HG02870 (cell line): ENCODE data around the gene BABAM2.
A peak's percentile ranks its signal among the peaks of the same experiment; 100 is the strongest.
"Not testable (repeated sequence)": the region's sequence is repeated elsewhere in the genome, so short reads cannot be mapped to it uniquely, and the experiment has no call there.

Experiments used
- ATAC-seq: cut with Tn5 transposase; IDR thresholded peaks from one replicate; pipeline ENCODE4 v1.9.1; 2021; ENCODE audit warnings: mild to moderate bottlenecking, moderate library complexity; ENCODE audit not compliant: unreplicated experiment

Gene BABAM2

DNA sequence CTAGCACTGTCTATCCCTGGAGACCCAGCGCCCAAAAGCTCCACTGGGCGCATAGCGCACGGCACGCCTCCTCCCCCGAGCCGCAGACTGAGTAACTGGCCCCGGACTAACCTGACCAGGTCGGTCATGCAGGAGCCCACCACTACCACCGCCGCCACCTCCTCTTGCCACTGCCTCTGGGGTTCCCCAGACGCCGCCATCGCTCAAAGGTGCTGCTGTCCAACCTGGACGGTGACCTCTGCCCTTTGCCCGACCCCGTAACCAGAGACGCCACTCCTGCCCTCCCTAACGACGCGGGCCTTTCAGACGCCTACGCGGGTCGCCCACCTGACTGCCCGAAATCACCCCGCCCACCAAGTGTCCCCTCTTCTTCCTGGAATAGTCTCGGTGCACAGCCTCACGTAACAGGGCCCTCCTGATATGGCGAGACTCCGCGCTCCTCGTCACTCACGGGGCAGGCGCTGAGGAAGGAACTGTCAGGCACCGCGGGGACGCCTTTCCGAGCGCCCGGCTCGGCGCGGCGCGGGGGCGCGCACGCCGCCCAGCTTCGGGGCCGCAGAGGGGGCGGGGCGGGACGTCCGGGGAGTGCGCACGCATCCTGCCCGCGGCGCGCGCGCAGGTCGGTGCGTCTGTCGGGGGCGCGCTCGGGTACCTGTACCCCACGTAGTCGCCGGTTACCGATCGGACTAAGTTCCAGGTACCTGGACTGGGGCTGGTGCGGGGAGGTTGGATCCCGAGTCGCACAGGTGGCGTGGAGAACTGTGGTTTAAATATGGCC is at the start of gene BABAM2, which contains the start of gene RBKS:
TSS of gene BABAM2 (plus strand) at position 584 of the 778 bp plus-strand sequence. CDS start 3,828 bp downstream, outside the sequence.
TSS of gene RBKS (minus strand) at position 242 of the 778 bp plus-strand sequence. CDS start at position 200, 42 bp downstream.
- peak; percentile 66 for ATAC-seq

DNA sequence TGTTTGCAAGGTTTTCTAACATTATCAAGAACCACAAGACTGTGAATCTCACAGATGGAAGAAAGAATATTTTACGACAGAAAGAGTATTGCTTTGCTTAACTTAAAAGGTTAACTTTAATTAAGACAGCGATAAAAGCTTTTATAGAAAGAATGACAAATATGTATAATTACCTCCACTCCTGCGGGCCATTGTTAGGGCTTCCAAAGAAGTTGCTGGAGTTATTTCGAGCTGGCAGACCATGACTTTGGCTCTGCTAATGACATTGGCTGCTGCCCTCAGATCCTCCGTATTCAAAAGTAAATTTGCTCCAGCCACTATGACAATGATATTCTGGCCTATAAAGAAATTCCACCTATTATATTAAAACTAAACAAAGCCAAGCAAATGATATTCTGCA is 47.6 kb upstream of the BABAM2 start:
- ATAC-seq = no peak

DNA sequence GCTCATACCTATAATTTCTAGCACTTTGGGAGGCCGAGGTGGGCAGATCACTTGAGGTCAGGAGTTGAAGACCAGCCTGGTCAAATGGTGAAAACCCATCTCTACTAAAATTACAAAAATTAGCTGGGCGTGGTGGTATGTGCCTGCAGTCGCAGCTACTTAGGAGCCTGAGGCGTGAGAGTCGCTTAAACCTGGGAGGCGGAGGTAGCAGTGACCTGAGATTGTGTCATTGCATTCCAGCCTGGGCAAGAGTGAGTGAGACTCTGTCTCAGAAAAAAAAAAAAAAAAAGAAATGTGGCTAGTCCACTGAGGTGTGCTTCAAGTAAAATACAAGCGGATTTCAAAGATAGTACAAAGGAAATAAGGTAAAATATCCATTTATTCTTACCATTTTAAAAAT is 46.5 kb upstream of the BABAM2 start:
- no peak for ATAC-seq

DNA sequence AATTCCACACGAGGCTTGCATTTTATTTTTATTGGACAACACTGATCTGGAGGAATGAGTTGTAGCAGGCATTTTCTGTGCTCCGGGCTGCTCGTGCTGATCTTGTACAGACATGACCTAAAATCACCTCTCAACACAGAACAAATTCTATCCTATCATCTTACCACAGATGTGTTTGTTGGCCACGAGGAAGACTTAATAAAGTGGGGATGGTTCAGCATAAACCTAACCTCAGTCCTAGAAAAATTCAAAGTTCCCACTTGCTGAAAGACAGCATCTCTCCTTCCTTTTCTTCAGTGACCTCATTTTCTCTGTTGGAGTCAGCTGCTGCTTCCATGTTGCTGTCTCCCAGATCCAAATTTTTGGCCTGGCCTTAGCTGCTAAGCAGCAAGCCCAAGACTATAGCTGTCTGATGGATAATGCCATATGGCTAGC is 45.7 kb upstream of the BABAM2 start:
- no peak for ATAC-seq

DNA sequence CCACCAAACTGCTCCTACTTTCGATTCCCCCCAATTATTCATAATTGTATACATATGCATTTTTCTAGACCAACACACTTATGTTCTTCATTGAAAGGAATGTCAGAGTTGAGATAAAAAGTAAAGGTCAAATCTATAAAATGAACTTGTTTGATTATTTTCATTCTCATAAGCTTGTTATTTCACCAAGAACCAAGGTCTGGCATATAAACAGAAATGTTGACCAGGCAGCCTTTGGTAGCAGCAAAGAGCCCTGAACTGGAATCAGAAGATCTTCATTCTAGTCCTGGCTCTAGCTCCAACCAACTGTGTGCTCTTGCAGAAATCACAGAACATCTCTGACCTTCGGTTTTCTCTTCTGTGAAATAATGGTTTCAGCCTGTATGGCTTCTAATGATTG is 43.2 kb upstream of the BABAM2 start:
- ATAC-seq = no peak

DNA sequence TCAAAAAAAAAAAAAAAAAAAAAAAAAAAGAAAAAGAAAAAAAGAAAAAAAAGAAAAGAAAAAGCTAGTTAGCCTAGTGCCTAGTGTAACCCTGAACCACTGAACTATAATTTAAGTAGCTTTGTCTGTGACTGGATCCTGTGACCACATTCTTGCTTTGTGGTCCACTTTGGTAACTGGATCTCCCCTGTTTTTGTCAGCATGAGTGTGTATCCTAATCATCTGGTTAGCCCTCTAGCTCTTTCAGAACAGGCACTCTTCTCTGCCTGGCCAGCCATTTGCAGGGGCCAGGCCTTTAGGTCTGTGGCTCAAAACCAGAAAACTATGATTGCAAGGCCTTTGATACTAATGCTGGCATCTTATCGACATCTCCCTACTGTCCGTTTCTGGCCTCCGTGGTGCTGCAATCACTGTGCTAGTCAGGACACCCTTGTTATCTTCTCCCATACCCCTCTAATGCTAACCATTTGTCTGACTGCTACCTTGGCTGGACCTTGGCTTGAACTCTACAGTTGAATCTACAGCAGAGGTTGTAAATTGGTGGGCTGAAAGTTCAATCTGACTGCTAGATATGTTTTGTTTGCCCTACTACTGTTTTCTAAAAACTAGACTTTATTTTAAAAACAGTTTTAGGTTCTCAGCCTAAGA is 40.8 kb upstream of the BABAM2 start:
- ATAC-seq = no peak

DNA sequence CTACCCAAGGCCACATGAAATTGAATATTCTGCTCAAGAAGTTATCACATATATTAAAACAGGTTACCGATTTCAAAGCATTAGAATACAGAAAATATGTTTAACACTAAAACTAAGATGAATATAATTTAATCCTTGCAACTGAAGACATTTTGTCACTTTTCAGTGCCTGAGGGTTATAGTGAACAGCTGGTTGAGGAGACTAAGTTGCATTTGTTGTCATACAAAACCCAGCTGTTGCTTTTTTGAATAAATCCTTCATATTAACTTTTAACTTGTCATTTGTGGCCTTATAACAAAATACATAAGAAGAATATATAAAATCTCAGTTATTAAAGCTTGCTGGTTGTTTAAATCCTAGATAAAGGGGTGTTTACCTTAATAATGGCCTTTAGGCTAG is 37.8 kb upstream of the BABAM2 start:
- no peak for ATAC-seq

DNA sequence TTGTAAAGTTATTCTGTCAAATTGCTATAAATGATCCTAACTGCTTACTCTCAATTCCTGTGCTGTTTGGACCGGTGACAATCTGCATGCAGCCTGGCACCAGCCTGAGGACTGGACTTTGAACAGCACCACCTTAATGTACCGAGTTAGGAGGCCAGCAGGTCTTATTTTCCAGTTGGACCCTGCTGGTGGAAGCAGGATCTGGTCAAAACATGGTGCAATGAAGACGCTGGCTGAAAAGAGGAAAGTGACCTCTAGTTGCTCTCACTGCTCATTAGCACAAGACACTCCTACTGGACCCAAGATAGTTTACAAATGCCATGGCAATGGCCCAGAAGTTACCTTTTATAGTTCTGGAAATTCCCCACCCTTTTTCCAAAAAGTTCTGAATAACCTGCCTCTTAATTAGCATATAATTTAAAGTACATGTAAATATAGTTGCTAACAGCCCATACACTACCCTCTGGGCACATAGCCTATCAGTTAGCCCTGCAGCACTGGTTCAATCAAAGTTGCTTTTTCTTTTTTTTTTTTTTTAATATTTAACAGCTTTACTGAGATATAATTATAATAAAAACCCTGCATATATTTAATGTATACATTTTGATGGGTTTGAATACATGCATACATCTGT is 36.2 kb upstream of the BABAM2 start:
- ATAC-seq = no peak

DNA sequence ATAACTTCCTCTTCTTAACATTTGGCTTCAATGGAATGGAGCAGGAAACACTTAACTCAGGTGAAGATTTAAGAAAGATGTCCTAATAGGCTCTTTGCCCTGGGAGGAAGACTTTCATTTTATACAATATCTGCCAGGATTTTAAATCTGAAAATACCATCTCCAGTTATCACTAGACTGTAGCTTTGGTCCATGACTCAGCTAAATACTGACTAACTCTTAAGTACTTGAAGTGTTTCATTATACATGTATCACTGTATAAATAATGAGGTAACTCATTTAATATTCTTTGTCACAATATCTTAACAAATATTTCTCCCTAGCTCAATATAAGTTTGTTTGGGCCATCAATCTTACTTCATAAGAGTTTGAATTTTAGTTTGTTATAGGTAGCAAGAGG is 35.1 kb upstream of the BABAM2 start:
- no peak for ATAC-seq

DNA sequence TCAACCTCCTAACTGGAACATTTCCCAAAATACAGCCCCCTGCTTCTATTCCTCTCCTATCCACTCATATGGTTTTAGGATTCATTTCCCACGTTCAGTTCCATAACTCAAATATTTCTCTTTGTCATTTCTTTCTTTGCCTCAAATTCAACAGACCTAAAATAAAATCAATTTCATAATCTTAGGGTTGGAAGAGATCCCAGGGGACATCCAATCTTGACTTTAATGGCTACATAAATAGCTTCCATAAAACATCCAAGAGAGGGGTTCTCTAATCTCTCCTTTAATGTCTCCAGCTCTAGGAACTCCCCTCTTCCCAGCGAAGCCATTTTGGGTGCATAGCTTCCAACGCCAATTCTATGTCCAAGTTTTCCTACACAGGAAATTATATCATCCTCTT is 34.1 kb upstream of the BABAM2 start:
- no peak for ATAC-seq

DNA sequence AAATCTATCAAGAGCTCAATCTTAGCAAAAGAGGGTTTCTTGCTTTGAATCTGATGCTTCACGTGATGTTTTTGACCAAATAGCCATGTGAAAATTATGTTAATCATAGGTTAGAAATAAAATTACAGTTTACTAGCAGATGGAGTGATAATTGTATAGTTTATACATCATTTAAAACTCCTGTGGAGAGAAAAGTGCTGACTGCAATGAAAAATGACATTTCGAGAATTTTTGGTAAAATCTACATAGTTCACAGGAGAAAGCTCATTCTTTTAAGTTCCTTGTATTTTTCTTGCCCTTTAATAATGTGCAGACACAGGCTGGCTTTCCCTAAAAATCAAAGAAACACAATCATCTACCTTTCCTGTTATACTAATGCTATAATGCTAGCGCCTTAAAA is 33.6 kb upstream of the BABAM2 start:
- no peak for ATAC-seq

DNA sequence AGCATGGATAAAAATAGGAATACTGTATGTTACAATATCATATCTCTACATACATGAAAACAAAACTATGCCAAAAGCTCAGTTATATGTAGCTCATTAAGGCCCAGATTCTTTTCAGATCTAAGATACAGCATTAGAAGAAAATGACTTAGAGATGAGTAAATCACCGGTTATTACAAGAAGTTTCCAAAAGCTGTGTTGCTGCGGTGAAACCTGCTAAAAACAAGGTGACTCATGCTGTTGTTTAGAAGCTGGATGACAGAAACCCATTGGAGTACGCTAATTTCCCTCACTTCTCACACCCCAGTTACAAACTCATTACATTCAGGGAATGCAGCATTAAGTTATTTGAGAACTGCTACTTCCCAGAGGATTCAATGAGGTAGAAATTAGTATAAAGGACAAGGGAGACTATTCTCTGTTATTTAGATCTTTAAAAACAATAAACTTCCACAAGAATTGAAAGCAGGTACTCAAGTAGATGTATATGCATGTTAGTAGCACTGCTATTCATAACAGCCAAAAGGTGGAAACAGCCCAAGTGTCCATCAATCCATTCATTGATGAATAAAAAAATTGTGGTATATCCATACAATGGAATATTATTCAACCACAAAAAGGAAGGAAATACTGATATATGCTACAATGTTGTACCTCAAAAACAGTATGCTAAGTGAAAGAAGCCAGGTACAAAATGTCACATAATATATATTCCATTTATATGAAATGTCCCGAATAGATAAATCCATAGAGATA is 32.9 kb upstream of the BABAM2 start:
- ATAC-seq = no peak

DNA sequence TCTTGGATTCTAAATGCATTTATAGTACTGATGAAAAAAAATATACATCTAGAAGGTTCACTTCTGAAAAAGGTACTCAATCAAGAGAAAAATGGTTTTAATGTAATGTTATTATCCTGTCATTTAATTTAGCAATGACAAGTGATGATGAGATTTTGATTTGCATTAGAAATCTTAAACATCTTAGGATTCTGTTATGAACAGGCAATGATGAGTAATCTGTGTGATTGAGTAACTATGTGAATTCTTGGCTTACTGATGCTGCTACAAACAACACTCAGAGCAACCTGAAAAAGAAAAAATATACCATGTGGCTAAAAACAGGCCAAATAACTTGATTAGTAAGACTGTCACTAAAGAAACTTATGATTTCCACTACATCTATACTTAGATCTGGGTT is 30.4 kb upstream of the BABAM2 start:
- ATAC-seq = no peak

DNA sequence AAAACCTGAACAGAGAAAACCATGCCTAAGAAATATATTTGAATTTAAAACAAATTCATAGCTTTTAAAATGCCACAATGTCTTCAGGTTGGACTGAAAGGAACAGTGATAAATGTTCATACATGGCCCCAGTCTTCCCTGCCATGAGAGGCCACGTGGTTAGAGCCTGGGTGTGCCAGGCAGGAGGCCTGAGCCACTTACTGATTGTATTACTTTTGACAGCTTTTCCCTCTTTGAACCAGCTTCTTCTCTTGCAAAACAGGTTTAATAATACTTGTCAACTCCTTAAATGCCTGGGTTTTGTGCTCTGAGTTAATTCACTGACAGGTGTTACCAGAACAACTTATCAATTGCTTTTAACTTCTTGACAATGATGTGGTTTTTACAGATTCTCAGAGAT is 27.4 kb upstream of the BABAM2 start:
- no peak for ATAC-seq

DNA sequence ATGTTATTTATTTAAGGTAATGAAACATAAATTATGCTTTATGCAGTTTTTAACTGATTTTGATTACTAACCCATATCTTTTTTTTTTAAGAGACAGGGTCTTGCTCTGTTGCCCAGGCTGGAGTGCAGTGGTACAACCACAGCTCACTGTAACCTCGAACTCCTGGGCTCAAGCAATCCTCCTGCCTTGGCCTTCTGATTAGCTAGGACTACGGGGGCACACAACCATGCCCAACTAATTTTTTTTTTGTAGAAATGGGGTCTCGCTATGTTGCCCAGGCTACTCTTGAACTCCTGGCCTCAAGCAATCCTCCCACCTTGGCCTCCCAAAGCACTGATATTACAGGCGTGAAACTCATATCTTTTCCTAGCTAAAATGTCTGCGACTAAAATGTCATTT is 26.6 kb upstream of the BABAM2 start:
- not testable (repeated sequence) for ATAC-seq

DNA sequence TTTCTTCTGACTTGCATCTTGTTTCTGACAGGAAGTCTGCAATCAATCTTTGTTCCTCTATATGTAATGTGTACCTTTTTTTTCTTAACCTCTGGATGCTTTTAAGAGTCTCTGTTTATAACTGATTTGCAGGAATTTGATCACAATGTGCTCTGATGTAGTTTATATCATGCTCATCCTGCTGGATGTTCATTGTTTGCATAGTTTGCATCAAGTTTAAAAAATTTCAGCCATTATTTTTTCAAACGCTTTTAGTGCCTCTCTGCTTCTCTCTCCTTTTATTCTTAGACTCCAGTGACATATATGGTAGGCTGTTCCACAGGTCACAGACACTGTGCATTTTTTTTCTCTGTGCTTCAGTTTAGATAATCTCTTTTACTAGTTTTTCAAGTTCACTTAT is 24.3 kb upstream of the BABAM2 start:
- no peak for ATAC-seq

DNA sequence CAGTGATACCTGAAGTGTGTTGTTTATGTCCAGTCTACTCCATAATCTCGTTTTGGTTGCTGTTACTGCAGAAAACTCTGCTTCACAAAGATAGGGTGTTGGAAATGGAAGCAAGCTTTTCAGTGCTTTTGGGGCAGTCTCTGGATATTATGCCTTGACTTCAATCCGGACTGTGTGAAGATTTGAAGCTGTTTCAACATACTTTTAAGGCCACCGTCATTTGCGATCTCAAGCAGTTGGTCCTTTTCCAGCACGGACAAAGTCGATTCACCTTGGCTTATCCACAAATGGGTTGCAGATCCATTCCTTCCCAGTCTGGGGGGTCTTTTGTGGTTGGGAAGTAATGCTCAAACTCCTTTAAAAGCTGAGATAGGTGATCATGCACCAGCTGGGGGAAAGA is 20.8 kb upstream of the BABAM2 start:
- no peak for ATAC-seq

DNA sequence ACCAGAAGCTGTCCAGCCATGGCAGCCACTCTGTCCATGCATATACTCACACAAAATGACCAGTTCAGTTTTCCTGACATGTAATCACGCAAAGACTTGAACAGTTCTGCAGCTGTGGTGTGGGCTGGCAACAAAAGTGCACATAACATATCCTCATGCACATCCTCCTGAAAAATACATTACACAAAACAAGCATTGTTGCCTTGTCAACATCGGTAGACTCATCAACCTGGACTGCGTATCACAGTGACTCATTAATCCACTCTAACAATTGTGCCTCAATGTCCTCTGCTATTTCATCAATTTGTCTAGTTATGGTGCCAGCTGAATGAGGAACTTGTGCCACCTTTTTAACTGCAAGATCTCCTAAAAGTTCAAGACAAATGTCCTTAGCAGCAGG is 19.8 kb upstream of the BABAM2 start:
- ATAC-seq = no peak

DNA sequence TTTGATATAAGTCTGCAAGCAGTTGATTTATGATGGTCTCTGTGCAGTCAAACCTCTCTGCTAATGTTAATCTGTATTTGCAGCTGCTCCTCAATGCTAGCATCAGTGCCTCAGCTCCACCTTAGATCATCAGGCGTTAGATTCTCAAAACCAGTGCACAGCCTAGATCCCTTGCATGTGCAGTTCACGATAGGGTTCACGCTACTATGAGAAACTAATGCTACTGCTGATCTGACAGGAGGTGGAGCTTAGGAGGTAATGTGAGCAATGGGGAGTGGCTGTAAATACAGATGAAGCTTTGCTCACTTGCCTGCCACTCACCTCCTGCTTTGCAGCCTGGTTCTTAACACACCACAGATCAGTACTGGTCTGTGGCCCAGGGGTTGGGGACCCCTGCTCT is 18.7 kb upstream of the BABAM2 start:
- ATAC-seq = no peak

DNA sequence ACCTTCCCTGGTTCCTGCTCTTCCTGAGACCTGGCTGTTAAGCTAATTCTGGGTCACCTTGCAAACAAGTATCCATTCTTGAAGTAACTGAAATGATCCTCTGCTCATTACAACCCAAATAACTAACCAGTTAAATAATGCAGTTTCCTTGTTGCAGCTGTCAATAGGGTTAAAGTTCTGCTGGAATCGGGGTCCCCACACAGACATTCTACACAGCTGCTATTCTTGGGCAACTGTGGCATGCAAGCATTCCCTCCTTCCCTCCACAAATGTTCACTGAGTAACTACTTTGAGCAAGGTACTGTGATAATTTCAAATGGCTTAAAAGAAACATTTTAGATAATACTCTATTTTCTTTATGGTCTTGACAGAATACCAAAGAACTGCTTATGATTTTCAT is 17.4 kb upstream of the BABAM2 start:
- ATAC-seq = no peak
